Activated CD4-positive, alpha-beta T cell treated with anti-CD3 and anti-CD28 coated beads for 48 hours (primary cell): ENCODE measurements around the gene ZSCAN31.
"Not testable (repeated sequence)": the region's sequence is repeated elsewhere in the genome, so short reads cannot be mapped to it uniquely, and the experiment has no call there.

Source experiments
- DNase-seq: peaks from one replicate; pipeline ENCODE4 v3.0.0-alpha.2; 2020

The ZSCAN31 gene

DNA sequence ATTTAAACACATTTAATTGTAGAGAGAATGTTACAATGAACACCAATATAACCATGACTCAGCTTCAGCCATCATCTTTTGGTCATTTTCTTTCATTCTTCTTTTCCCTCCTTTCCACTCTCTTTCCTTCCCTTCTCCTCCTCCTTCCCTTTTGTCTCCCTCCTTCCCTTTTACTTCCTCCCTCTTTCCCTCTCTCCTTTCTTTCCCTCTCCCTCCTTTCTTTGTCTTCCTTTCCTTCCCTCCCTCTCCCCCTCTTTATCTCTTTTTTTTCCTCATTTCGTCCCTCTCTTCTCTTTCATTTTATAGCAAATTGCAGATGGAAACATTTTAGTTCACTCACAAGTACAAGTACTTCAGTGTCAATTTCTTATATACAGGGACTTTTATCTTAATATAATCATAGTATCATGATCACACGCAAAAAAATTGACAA is 15.6 kb upstream of the ZSCAN31 start:
- DNase-seq, result no peak

DNA sequence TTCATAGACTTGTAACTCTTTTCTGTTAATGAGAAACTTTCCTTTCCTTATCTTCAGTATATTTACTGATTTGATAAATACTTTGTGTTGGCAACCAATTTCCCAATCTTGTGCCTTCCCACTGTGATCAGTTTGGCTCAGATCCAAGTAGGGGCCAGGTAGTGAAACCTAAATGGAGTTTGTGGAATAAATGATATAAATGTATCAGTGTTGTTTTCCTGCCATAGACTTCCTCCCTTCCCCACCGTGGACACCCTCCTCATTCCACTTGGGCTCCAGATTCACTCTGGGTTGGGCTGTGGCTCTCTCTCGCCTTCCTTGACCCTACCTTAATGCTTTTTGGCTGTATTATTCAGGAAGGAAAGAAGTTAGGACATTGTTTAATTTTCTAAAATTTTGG is 15.1 kb upstream of the ZSCAN31 start:
- no peak for DNase-seq

DNA sequence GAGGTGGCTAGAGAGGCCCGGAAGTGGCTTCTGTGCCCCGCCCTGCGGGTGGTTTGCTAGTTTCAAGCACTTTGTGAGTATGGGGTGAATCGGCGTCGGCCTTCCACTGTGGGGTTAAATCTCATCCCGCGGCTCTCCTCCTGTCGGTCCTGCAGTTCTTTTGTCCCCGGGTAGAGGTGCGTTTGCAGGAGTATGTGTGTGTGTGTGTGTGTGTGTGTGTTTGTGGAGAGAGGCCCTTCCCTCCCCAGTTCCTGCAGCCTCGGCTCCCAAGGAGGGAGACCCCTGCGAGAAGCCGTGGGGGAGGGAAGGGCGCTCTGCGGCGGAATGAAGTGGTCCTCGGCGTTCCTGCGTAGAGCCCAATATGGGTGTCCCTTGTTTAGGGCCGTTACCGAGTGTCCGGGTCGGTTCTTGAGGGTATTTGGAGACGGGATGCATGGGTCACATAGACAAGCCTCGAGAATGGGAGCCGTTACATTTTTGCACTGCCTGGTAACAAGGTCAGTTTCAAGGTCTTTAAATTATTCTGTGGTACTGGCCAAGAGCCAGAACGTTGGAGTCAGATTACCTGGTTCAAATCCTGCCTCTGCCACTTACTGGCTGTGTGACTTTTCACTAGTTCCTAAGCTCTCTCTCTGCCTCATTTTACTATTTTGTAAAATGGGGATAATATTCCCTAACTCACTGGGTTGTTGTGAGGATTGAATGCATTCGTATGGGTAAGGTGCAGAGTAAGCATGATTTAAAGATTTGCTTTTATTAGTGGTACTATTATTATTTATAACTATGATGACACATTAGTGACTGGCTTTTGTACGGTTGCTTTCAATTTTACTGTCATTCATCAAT is 14.2 kb upstream of the ZSCAN31 start, which contains the start of gene ZKSCAN3:
Gene ZKSCAN3, plus strand, starts transcription at position 56 of the 846 bp plus-strand sequence. CDS start 9,640 bp downstream, outside the sequence.
- DNase-seq, result peak; percentile 91

DNA sequence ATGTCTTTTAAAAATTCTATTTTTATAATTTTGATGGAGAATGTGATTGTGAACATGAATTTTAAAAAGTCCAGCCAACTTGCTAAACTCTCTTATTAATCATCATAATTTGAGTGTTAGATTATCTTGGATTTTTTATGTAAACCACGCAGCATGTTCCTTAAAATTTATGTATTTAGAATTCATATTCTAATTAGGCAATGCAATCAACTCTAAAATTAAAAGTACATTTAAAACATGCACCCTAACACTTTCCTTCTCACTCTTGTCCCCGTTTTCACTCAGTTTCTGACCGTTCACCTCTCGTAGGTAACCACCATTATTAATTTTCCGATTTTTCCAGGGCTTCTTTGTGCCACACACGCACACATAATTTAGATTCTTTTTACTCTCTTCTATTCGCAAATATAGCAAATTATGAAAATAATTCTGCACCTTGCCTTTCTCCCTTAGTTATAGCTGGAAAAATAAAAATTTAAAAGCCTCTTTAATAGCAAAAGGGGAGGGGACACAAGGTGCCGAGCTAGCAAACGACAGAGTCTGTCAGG is 13.5 kb upstream of the ZSCAN31 start:
- no peak for DNase-seq

DNA sequence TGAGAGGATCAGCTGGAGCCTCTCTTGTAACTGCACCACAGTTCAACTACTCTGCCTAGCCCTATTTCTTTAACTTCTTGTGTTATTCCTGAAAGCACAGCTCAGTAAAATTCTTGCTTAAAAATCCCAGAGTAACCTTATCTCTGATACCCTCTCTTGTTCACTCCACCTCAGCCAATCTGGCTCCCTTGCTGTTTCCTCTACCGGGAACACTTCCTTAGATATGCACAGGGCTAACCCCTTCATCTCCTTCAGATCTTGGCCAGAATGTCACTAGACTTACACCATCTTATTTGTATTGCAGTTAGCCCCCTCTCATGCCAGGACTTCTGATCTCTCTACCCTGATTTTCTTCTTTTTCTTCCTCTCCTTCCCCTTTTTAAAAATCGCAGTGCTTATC is 11.2 kb upstream of the ZSCAN31 start:
- DNase-seq, result no peak

DNA sequence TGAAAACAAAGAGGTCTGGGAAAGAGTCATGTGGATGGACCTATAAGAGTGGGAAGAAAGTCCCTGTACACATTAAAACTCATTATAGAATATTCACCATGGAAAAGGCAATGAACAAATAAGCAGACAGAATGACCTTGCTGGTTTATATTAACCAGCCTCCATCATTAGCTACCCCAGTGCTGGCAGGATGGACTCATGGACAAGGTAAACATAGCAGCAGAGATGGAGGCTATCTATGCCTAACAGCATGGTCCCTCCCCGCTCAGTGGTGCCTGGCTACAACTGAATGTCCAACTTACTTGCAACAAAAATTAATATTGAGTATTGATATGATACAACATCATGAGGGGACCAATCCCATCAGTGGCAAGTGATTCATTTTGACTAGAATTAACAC is 9.3 kb upstream of the ZSCAN31 start:
- no peak for DNase-seq

DNA sequence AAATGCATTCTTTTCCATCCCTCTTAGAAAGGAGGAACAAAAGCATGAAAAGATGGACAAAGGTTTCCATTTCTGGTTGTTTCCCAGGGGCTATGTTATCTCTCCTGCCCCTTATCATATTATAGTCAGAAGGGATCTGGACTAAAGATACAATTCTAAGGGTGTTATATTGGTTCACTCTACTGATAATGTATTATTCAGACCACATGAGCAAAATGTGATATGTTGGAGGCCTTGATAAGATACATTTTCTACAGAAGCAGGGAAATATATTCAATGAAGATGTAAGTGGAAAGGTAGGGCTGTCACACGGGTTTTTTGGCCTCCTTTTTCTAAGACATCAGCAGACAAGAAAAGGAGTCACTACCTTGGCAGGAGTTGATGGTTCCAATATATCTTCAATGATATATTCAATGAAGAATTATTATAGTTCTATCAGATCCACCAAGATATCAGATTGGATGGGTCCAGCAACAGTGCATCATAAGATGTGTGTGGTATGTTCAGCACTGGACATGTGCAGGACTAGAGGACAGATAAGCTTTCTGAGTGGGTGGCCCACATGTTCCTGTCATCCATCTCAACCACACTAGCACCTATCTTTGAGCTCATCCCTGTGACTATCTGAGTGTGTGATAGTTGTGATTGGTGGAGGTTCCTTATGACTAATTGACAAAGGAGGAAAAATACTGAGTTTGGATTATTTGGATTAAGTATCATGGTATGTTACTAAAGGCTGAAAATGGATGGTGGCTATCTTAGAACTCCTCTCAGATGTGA is 8.1 kb upstream of the ZSCAN31 start:
- DNase-seq, result no peak

DNA sequence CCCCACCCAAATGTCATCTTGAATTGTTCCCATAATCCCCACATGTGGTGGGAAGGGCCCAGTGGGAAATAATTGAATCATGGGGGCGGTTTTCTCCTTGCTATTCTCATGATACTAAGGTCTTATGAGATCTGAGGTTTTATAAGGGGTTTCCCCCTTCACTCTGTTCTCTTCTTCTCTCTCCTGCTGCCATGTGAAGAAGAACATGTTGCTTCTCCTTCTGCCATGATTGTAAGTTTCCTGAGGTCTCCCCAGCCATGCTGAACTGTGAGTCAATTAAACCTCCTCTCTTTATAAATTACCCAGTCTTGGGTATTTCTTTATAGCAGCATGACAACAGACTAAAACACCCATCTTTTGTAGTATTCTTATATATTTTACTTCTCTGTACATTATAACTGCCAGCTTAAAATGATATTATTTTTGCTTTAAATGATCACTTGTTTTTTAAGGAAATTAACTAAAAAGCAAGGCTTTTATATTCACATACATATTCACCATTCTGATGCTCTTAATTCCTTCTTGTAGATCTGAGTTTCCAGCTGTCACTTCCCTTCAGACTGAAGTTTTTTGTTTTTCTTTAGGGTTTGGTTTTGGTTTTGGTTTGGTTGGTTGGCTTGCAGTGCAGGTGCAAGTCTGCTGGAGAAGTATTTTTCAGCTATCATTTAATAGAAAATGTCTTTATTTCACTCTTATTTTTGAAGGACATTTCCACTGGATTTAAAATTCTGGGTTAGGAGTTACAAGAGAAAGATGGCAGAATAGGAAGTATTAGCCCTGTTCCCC is 4.6 kb upstream of the ZSCAN31 start:
- no peak for DNase-seq

DNA sequence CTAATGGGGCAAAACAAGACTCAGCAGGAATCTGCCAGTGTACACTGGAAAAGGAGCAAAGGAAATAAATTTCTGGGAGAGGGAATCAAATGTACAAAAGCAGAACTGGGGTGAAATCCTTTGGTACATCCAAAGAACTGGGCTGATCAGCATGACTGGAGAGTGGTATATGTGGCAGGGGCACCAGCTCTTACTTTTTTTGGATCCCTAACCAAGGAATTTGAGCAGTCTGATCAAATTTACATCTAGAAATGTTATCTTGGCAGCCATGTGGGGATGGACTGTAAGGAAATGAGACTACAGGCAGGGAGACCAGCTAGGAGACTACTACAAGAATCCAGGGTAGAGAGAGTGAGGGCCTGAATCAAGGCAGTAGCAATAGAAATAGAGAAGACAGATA is 1.2 kb upstream of the ZSCAN31 start:
- no peak for DNase-seq

DNA sequence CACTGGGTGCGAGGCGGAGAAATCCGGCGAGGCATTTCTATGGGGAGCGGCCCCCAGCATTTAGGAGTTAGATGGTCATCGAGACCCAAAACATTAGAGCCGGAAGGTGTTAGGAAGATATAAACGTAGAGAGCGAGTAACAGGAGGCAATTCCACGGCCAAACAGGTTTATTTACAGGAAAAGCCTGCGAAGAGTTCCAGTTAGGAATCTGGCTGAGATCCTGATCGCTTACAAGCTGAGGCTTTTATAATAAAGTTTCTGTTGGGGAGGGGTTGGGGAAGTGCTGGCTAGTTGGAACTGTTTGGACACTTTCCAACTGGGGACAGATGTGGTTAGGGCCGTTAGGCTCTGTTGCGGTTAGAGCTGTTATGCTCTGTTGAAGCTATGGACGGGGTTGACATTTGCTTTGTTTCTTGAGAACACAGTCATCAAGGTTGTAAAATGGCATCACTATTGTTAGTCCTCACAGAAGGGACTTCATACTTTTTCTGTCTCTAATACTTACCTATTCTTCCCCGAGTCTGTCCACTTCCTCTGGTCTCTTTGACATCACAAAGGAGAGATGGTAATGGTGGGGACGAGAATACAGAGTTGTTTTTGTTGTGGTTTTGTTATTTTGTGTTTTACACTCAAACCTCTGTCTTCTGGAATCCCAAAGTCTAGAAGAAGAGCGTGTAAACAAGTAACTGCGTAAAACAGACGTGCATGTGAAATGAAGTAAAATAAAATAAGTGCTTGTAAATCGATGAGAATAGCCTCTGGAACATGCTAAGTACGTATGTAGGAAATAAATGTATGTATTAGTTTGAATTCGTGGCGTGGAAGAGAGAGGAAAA is 554 bp upstream of the ZSCAN31 start:
- DNase-seq, result no peak

DNA sequence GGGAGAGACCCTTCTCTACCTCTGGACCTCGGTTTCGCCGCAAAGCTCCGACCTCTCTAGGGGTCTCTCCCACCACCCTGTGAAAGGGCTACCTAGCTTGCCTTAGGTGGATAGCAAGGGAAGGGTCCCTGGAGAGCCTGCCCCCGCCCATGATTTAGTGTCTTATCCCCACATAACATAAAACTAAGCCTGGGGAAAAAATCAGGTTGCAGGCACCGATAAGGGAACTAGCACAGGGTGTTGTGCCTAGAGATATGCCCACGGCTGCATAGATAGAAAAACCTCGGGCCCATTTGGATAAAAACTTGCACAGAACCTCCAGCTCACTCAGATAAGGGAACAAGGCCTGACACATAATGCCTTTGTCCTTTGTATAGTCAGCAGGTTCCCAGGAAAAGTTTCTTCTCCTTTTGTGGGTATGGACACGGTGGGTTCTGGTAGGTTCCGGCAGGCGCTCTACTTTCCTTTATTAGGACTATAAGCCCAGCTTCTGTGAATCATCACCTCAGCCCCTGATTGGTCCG is 846 bp downstream of the ZSCAN31 start:
- DNase-seq, result no peak

DNA sequence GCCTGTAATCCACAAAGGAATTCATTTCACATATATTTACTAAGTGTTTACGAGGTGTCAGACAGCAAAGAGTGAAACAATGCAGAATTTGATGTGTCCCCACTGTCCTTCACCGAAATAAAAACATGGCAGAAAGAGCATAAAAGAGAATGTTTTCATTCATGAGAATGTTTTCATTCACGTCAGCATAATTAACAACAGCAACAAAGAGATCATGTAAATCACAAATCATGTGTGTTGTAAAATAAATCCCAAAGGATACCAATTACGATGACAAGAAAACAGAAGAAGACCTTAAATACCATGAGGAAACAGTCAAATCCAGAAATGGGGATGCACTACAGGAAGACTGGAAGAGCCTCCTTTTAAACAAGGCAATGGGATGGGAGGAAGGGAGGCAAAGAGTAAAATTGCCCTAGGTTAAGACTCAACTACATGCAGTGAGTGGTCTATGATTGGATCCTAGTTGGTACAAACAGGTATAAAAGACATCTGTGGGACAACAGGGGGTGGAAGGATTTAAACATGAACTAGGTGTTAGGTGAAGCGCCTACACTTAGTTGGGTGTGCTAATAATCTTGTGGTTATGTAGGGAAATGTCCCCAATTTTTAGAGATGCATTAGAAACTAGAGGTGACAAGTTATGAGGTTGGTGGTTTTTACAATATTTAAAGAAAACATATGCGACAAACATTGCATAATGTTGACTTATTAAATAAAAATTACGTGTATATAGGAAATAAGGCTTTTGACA is 1.5 kb downstream of the ZSCAN31 start:
- no peak for DNase-seq

DNA sequence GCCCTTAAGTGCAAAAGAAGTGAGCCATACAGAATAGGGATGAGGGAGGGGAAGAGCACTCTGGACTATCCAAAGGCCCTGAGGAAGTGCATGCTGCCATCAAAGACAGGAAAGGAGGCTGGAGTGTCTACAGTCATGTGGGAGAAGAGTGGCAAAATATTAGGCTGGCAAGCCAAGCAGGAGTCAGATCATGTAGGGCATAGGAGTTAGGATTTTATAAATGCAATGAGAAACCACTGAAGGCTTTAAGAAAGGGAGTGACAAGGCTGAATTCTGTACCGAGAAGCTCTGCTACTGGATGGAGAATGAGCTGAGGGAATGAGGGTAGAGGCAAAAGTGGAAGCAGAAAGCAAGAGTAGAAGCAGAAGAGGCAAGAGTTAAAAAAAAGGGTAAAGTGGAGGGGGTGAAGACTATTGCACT is 2.3 kb downstream of the ZSCAN31 start:
- DNase-seq, result no peak

DNA sequence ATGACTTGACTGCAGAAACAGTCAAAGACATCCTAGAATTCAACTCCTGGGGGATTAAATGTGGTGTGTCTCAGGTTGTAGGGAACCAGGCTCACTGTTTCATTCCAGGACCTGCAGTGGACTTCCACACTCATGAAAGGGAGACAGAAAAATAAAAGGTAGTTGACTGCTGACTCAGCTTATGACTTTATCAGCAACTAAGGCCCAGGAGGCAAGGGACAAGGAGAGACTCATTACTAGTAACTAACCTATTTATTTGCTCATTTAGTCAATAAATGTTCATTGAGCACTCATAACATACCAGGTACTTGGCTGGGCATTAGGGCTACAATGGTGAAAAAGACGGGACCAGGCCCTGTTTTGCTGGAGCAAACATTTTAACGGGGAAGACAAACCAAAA is 2.9 kb downstream of the ZSCAN31 start:
- no peak for DNase-seq

DNA sequence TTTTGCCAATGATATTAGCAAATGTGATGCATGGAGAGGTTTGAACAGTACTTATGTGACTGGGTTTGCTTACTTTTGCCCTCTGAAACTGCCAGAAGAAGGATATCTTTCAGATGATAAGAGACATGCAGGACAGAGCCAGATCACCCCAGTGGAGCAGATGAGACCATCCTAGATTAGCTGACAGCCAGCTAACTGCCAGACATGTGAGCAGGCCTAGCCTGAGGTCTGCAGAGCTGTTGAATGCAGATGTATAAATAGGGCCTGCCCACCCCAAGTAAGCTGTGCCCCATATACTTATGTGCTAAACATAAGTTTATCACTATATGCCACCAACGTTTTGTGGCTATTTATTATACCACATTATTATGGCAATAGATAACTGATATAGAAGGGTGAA is 5.9 kb downstream of the ZSCAN31 start:
- DNase-seq, result no peak

DNA sequence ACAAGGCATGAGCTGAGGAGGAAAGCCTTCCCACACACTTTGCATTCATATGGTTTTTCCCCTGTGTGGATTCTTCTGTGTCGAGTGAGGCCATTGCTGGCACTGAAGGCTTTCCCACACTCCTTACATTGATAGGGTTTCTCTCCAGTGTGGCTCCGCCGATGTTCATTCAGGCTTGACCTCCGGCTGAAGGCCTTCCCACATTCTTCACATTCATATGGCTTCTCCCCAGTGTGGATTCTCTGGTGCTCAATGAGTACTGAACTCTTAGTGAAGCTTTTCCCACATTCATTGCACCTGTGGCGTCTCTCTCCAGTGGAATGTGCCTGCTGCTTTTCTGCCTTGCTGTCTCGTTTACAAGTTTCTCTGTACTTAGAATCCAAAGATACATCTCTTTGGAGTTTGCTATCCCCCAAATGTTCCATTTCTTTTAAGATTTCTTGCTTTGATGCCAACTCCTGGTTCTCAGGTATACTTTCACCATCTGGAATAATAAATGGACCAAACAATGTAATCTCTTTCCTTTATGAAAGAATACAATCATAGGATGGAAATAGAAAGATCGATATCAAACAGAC is 9.5 kb downstream of the ZSCAN31 start:
- DNase-seq, result no peak

DNA sequence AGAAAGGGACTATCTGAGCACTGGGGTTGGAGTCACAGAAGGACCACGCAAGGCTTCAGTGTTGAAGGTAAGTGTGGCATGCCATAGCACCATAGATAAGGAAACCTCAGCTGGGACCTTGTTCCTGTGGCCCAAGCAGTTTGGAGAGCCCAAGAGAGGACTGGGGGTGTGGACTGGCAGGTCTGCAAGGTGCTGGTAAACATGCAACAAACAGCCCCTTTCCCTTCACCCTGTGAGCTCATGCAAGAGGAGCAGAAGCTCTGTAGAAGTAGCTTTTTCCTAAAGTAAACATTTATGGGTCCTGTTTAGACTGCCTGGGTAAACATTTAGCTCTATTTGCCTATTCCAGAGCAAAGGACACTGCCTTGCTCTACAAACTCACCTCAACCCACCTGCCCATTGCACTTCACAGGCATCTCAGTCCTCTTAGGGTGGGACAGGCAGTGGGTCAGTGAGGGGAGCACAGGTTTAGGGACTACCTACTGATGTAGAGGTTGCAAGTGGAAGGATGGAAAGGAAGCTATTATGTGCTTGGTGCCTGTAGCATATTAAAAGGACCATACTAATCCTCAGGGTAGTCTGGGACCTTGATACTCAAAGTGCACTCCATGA is 12.0 kb downstream of the ZSCAN31 start:
- no peak for DNase-seq

DNA sequence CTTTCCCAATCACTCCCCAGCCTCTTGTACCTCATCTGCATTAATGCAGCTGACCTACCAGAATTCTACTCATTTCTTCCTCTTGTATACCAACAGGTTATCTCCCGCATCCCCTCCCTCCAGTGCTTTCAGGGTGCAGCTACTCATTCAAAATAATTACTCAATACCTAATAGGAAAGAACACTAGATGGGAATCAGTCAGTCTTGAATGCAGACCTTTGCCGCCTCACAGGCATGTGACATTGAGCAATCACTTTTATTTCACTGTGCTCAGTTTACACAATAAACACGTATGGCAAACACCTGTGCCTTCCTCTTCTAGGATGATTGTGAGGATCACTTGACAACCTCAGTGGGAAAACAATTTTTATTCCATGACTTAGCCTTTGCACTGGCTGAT is 13.3 kb downstream of the ZSCAN31 start:
- DNase-seq, result no peak

DNA sequence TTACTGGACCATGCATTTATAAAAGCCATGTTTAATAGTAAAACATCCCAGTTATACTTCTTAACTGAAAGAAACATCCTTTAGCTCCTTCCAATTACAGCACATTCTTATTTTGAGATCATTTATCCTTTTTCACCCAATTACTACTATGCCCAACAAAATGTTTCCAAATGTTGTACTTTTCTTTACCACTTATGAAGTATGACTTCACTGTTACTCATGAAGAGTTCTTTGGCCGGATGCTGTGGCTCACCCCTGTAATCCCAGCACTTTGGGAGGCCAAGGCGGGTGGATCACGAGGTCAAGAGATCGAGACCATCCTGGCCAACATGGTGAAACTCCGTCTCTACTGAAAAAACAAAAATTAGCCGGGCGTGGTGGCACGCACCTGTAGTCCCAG is 18.1 kb downstream of the ZSCAN31 start:
- not testable (repeated sequence) for DNase-seq

DNA sequence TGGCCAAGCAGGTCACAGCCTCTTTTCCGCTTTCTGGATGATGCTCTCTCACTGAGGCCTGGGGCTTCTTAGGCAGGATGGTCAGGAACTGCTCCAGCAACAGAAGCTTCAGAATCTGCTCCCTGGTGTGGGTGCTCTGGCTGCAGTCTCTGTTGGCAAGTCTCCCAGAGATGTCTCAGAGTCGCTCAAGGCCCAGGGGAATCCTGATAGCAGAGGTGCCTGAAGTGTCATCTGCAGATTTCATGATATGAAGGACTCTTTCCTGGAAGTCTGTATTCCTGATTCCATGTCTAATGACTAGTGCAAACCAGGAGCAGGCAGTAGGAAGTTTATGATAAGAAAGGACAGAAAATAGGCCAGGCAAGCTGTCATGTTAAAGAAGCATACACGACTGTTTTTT is 20.3 kb downstream of the ZSCAN31 start:
- no peak for DNase-seq
